Astrocyte (in vitro differentiated cells and primary cell): ENCODE data around the gene FAT1. TPM values are rescaled to one million over a fixed set of nuclear protein-coding genes. Genes with fewer than 3 reads are reported as not detected.

Experiments
- DNase-seq: peaks from one replicate; pipeline ENCODE4 v3.0.0-alpha.2; 2010; ENCODE audit warnings: low read depth
- FAIRE-seq: peaks from 2 replicates; lab custom pipeline; 2011; peaks lifted over from hg19 to GRCh38; lab: Jason Lieb, UNC
- H2AFZ ChIP-seq: 2 replicates; pipeline ENCODE4 v1.6.0; 2012; ENCODE audit warnings: low read depth, low read length, inconsistent platforms
- H3K27ac ChIP-seq: 2 replicates; pipeline ENCODE4 v1.5.1; 2011; ENCODE audit warnings: low read depth, low read length, inconsistent platforms
- H3K27me3 ChIP-seq: 2 replicates; pipeline ENCODE4 v1.6.0; 2011; ENCODE audit warnings: low read length, inconsistent platforms; ENCODE audit not compliant: insufficient read depth
- H3K36me3 ChIP-seq: 2 replicates; pipeline ENCODE4 v1.5.1; 2011; ENCODE audit warnings: low read length, inconsistent platforms; ENCODE audit not compliant: insufficient read depth
- H3K4me1 ChIP-seq: 2 replicates; pipeline ENCODE4 v1.5.1; 2011; ENCODE audit warnings: low read length, inconsistent platforms; ENCODE audit not compliant: insufficient read depth
- H3K4me2 ChIP-seq: 2 replicates; pipeline ENCODE4 v1.6.0; 2012; ENCODE audit warnings: low read length, inconsistent platforms
- H3K4me3 ChIP-seq: 2 replicates; pipeline ENCODE4 v1.5.1; 2011; ENCODE audit warnings: low read depth, mild to moderate bottlenecking, low read length, inconsistent platforms; ENCODE audit not compliant: insufficient read depth
- H3K79me2 ChIP-seq: 2 replicates; pipeline ENCODE4 v1.6.0; 2012; ENCODE audit warnings: mild to moderate bottlenecking, low read length, inconsistent platforms; ENCODE audit not compliant: insufficient read depth
- H3K9ac ChIP-seq: 2 replicates; pipeline ENCODE4 v1.6.0; 2012; ENCODE audit warnings: mild to moderate bottlenecking, low read length, inconsistent platforms
- H3K9me3 ChIP-seq: 2 replicates; pipeline ENCODE4 v1.5.1; 2012; ENCODE audit warnings: low read depth, mild to moderate bottlenecking, low read length, inconsistent platforms; ENCODE audit not compliant: insufficient read depth
- H4K20me1 ChIP-seq: 2 replicates; pipeline ENCODE4 v1.6.0; 2012; ENCODE audit warnings: low read length, inconsistent platforms; ENCODE audit not compliant: insufficient read depth
- H3K27ac Mint-ChIP-seq: one replicate; pipeline ENCODE4 v1.8.0; 2021; ENCODE audit warnings: mild to moderate bottlenecking, mixed read lengths; ENCODE audit not compliant: unreplicated experiment
- H3K27me3 Mint-ChIP-seq: one replicate; pipeline ENCODE4 v1.8.0; 2021; ENCODE audit warnings: low read depth, mixed read lengths; ENCODE audit not compliant: unreplicated experiment
- H3K36me3 Mint-ChIP-seq: one replicate; pipeline ENCODE4 v1.8.0; 2021; ENCODE audit warnings: low read depth, mixed read lengths; ENCODE audit not compliant: unreplicated experiment
- H3K4me1 Mint-ChIP-seq: one replicate; pipeline ENCODE4 v1.8.0; 2021; ENCODE audit warnings: low read depth, mixed read lengths; ENCODE audit not compliant: unreplicated experiment
- H3K4me3 Mint-ChIP-seq: one replicate; pipeline ENCODE4 v1.8.0; 2021; ENCODE audit warnings: mild to moderate bottlenecking, moderate library complexity, mixed read lengths; ENCODE audit not compliant: unreplicated experiment
- H3K9me3 Mint-ChIP-seq: one replicate; pipeline ENCODE4 v1.8.0; 2021; ENCODE audit warnings: mild to moderate bottlenecking, mixed read lengths; ENCODE audit not compliant: unreplicated experiment
- CTCF ChIP-seq: IDR thresholded peaks from 2 replicates; pipeline ENCODE4 v1.5.1; 2011; ENCODE audit warnings: low read depth, mild to moderate bottlenecking, inconsistent platforms, low read length, moderate library complexity; ENCODE audit not compliant: insufficient read depth
- EZH2 ChIP-seq: IDR thresholded peaks from 2 replicates; pipeline ENCODE4 v1.6.1; 2012; ENCODE audit warnings: mild to moderate bottlenecking, low read length, inconsistent platforms; ENCODE audit not compliant: insufficient read depth
- total RNA-seq: library from RNA; stranded (reverse); gene quantifications from 2 replicates; pipeline ENCODE4 v1.2.1, GENCODE V29; 2021

Gene FAT1
- total RNA-seq, 1 donor from 2014 or later, result 590 TPM

DNA sequence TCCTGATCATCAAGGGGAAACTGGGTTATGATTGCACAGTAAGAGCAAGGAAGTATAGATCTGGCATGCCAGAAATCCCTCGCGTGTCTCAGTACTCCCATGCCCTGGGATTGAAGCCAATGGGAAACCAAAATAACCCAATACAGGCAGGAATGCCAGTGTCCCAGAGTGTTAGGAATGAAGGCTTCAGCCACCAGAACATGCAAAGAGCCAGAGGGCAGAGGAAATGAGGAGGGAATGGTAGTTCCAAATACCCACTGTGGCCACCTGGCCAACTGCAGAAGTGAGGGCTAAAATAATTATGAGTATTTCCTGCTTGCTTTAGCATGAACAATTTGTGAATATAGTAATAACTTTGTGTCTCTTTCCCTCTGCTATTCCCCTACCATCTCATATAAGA is 180.4 kb downstream of the FAT1 start:
- no peaks in the 10 kb centered on the region for H3K27me3 ChIP-seq
- peaks cover 3% of the 10 kb centered on the region for H3K9me3 ChIP-seq
- TF ChIP-seq EZH2, result no peak
- no peak for TF ChIP-seq CTCF
- no peaks in the 10 kb centered on the region for H3K4me1 ChIP-seq
- no peaks in the 10 kb centered on the region for H3K79me2 ChIP-seq
- H3K27ac ChIP-seq, result no peak overlapping the region
- DNase-seq (no peak), FAIRE-seq (no peak)
- no peak overlapping the region for H3K4me2 ChIP-seq
- peaks cover 8% of the 10 kb centered on the region for H3K9me3 Mint-ChIP-seq
- no peak overlapping the region for H3K4me3 ChIP-seq
- no peaks in the 10 kb centered on the region for H3K36me3 Mint-ChIP-seq
- H3K36me3 ChIP-seq, result no peaks in the 10 kb centered on the region
- no peak overlapping the region for H3K9ac ChIP-seq
- H2AFZ ChIP-seq, result no peak overlapping the region
- H3K27me3 Mint-ChIP-seq, result peaks cover 17% of the 10 kb centered on the region
- H3K4me3 Mint-ChIP-seq, result no peak overlapping the region
- H4K20me1 ChIP-seq, result no peaks in the 10 kb centered on the region
- H3K27ac Mint-ChIP-seq, result no peak overlapping the region
- H3K4me1 Mint-ChIP-seq, result no peaks in the 10 kb centered on the region

GRCh38 chr4:186541801-186542200 is 181.9 kb downstream of the FAT1 start:
- no peaks in the 10 kb centered on the region for H3K27me3 ChIP-seq

More at GRCh38 chr4:186541801-186542200, 181.9 kb downstream of the FAT1 start:
- Histone ChIP-seq H3K9me3 (peaks cover 3% of the 10 kb centered on the region), H3K4me1 (no peaks in the 10 kb centered on the region), H3K36me3 (no peaks in the 10 kb centered on the region), H3K4me2 (no peak overlapping the region), H3K79me2 (no peaks in the 10 kb centered on the region), H3K9ac (no peak overlapping the region), H2AFZ (no peak overlapping the region), H3K4me3 (no peak overlapping the region), H3K27ac (no peak overlapping the region), H4K20me1 (no peaks in the 10 kb centered on the region)
- DNase-seq (no peak), FAIRE-seq (no peak)
- H3K27me3 Mint-ChIP-seq, result peaks cover 24% of the 10 kb centered on the region
- no peaks in the 10 kb centered on the region for H3K36me3 Mint-ChIP-seq
- peaks cover 8% of the 10 kb centered on the region for H3K9me3 Mint-ChIP-seq
- TF ChIP-seq CTCF (no peak), EZH2 (no peak)
- H3K4me3 Mint-ChIP-seq, result no peak overlapping the region
- H3K4me1 Mint-ChIP-seq, result no peaks in the 10 kb centered on the region
- no peak overlapping the region for H3K27ac Mint-ChIP-seq
